GM18873 (cell line): Measurements from ENCODE around the gene SLC25A45.
"Not testable (repeated sequence)": the region's sequence is repeated elsewhere in the genome, so short reads cannot be mapped to it uniquely, and the experiment has no call there.

Experiments used
- ATAC-seq: cut with Tn5 transposase; IDR thresholded peaks from one replicate; pipeline ENCODE4 v1.9.1; 2021; ENCODE audit warnings: mild to moderate bottlenecking, moderate library complexity, moderate number of reproducible peaks; ENCODE audit not compliant: unreplicated experiment, low FRiP score

Gene SLC25A45

GRCh38 chr11:65421794-65422632 lies 39.6 kb upstream of the SLC25A45 start:
- ATAC-seq = no peak

DNA sequence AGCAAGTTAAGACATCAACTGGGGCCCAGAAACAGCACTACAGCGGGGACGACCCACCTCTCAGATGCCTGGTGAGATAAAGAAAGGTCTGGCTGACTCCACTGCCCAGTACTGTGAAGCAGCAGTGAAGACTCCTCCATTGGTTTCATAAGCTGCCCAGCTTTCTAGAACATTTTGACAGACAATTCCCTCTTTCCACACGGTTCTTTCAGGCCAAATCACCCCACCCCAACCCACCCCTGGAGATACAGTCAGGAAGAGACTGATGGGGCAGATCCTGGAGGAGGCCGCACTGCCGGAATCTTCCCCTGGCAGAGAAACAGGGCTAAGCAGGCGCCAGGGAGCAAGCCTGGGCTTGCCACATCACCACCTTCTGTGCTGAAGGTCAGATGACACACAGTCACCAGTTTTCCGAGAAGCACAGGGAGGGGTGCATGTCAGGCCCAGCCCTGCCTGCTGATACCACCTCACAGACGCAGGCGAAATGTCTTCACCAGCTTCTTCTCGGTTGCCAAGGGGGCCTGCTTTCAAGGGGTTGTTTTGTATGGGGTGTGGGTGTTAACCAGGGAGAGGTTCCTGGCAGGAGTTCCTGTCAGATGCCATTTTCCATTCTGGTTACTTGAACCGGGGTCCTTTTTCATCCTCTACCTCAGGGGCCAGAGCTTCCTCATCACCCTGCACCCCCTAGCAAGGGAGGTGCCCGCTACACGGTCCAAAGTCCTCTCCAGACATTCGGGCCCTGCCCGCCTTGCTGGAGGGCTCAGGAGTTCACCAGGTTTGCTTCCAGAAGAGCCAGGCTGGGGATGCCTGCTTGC lies 38.7 kb upstream of the SLC25A45 start:
- ATAC-seq = no peak

- no peak for ATAC-seq
Observed at GRCh38 chr11:65420506-65420905, 38.1 kb upstream of the SLC25A45 start.

DNA sequence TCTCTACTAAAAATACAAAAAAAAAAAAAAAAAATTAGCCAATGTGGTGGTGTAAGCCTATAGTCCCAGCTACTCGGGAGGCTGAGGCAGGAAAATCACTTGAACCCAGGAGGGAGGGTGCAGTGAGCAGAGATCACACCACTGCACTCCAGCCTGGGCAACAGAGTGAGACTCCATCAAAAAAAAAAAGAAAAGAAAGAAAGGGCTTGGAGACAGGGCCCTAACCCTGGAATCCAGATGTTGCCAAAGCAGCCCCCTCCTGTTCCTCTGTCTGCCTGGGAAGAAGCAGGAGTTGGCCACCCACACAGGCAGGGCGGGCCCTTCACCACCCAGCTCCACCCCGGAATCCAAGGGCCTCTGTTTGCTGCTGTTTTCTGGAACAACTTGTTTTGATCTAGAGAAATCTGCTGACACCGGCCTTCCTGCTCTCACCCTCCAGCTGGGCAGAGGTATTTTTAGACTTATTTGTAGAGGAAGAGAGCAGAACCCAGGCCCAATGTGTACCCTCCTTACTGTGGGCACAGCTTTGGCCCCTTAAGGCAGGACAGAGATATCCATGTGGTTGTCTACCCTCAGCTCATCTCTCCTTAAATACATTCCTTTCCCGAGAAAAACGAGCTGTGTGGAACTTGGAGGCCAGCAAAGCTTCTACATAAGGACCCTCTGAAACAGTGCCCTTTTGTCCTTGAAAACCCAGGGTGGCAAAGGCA lies 37.5 kb upstream of the SLC25A45 start:
- ATAC-seq = no peak

GRCh38 chr11:65419460-65419771 lies 37.0 kb upstream of the SLC25A45 start:
- no peak for ATAC-seq

GRCh38 chr11:65418681-65419459 lies 36.4 kb upstream of the SLC25A45 start:
- peak; percentile 30 for ATAC-seq

DNA sequence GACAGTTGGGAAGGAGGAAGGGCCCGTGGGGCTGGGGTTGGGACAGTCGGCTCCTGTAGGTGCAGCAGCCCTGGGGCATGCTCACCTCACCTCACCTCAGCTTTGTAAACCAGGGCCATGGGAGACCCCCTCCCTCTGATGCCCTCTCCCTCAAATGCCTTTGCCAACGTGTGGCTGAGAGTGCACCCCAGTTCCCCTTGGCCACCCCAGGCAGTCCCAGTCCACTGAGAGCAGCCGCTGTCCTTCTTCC lies 35.9 kb upstream of the SLC25A45 start:
- no peak for ATAC-seq

- no peak for ATAC-seq
Observed at GRCh38 chr11:65417702-65418430, 35.4 kb upstream of the SLC25A45 start.

DNA sequence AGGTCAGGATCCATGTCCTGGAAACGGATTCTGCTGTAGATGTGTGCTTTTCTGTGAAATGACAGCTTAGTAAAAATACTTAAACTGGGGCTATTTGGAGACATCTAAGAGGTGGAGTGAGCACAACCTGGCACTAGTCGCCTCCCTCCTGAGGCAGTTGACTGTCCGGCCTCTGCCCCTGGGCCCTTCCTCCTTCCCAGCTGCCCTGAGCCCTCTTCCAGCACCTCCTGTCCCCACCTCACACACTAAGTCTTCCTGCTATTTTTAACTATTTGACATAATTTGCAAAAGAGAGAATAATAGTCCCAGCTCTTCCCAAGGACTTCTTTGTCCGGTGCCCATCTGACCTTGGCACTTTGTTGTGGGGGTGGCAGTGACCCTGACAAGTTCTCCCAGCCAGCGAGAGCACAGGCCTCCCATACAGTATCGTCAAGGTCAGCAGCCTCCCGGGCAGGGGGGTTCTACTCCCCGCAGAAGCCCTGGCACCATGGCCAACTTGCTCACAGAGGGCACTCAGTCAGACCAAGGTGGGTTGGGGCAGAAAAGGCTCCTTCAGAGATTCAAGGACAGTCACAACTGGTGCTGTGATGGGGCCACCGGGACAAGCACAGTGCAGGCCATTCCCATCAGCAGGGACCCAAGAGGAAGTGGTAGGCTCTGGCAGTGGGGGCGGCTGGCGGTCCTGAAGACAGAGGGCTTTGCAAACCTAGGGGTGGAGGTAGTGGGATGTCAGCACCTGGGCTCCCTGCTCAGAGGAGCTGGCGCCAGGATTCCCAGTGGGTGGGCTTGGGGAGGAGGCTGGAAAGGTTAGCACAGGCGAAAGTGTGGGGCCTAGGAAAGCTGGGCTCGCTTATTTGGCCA lies 34.6 kb upstream of the SLC25A45 start:
- ATAC-seq = no peak

- ATAC-seq = no peak
Observed at GRCh38 chr11:65416341-65416824, 33.9 kb upstream of the SLC25A45 start.

- no peak for ATAC-seq
Observed at GRCh38 chr11:65415499-65416340, 33.3 kb upstream of the SLC25A45 start.

GRCh38 chr11:65414776-65415498 lies 32.5 kb upstream of the SLC25A45 start:
- ATAC-seq = no peak

DNA sequence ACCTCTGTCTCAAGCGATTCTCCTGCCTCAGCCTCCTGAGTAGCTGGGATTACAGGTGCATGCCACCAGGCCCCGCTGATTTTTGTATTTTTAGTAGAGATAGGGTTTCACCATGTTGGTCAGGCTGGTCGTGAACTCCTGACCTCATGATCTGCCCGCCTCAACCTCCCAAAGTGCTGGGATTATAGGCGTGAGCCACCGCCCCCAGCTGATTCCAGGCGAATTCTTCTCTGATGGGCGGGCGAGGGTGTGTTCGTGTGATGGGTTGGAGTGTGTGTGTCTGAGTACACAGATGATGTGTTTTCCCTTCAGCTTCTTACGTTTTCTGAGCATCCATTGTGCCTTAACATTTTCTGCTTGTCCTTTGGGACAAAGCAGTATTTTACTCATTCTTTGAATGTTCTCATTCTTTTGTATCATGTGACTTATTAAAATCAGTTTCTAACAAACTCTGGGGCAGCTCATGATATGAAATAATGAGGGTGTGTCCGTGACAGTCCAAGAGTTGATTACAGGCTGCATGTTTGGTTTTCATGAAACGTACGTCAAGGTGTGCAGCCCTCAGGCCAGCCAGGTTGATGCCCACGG lies 30.7 kb upstream of the SLC25A45 start:
- ATAC-seq = not testable (repeated sequence)

GRCh38 chr11:65412271-65413076 lies 30.0 kb upstream of the SLC25A45 start:
- no peak for ATAC-seq

GRCh38 chr11:65411681-65412070 lies 29.2 kb upstream of the SLC25A45 start:
- ATAC-seq = no peak

- ATAC-seq = no peak
Observed at GRCh38 chr11:65410936-65411680, 28.7 kb upstream of the SLC25A45 start.
